Measurements from ENCODE around the gene CDR2L. TPM values are rescaled to one million over a fixed set of nuclear protein-coding genes. Genes with fewer than 3 reads are reported as not detected.

Gene CDR2L
- total RNA-seq (under 1 TPM in 1 of 2 experiments, not detected in 1; 0.08 TPM), total RNA-seq (0 to 3.9 (median 0.14) reads per million in 172 experiments)
- polyA plus RNA-seq (2013, experiment 1 of 2) = 0.05 TPM
- 0.26 TPM for polyA plus RNA-seq (2013, experiment 2 of 2)

DNA sequence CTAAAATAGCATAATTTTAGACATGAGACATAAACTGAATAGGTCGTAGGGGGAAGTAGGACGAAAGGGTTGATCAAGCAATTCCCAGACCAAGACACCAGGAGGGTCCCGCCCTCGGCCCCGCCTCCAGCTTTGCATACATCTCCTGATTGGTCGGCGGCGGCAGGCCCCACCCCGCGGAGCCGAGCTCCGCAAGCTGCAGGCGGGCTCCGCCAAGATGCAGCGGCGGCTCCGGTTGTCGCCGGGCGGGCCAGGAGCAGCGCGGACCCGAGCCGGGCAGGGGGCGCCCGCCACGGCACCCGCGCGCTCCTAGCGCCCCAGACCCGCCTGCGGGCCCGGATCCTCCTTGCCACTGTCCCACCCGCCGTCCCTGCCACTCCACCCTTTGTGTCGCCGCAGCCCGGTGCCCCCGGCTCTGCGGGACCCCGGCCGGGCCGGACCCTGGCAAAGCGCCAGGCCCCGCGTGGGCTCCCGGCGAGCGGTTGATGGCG, at the start of gene CDR2L:
CDR2L (plus strand) TSS at position 215 of the 491 bp plus-strand sequence. CDS start 412 bp downstream, outside the sequence.
- Histone ChIP-seq H3K4me1 (ENCODE audit: insufficient read depth, low read length) (peaks cover 21% of the 10 kb centered on the region), H3K27ac (ENCODE audit: low read depth in 1 of 2, low read length in 2 of 2) (no peak within 1 kb of the TSS), H3K4me3 (ENCODE audit: low read length) (peak within 1 kb of the TSS; percentile 55), H3K9me3 (ENCODE audit: control insufficient read depth in 1 of 2, insufficient read depth in 1 of 2, low read length in 2 of 2) (no peaks in the 10 kb centered on the region), H3K27me3 (ENCODE audit: control insufficient read depth in 1 of 2, insufficient read depth in 2 of 2, low read length in 2 of 2) (peaks cover 7 to 9% of the 10 kb centered on the region in 2 experiments), H3K36me3 (ENCODE audit: insufficient read depth, low read length) (no peaks in the 10 kb centered on the region)
- no peaks in the 10 kb centered on the region for H3K9me3 Mint-ChIP-seq
- peak within 1 kb of the TSS; percentile 19 for H3K27ac Mint-ChIP-seq
- no peaks in the 10 kb centered on the region for H3K36me3 Mint-ChIP-seq (ENCODE audit: low read depth)
- intact Hi-C loops (cut with DNase I, micrococcal nuclease) = loop anchor here in 1 of 2 experiments (1.0 to 10.0 kb wide), 2 partner anchors 15 to 417 kb away; partner anchors contain the start of genes GRB2 and HID1
- peaks cover 4% of the 10 kb centered on the region for H3K27me3 Mint-ChIP-seq
- peak; percentile 80 to 97 (median 90) for DNase-seq
- peak within 1 kb of the TSS; percentile 85 for H3K4me3 Mint-ChIP-seq
- TF ChIP-seq, protein P1, sequence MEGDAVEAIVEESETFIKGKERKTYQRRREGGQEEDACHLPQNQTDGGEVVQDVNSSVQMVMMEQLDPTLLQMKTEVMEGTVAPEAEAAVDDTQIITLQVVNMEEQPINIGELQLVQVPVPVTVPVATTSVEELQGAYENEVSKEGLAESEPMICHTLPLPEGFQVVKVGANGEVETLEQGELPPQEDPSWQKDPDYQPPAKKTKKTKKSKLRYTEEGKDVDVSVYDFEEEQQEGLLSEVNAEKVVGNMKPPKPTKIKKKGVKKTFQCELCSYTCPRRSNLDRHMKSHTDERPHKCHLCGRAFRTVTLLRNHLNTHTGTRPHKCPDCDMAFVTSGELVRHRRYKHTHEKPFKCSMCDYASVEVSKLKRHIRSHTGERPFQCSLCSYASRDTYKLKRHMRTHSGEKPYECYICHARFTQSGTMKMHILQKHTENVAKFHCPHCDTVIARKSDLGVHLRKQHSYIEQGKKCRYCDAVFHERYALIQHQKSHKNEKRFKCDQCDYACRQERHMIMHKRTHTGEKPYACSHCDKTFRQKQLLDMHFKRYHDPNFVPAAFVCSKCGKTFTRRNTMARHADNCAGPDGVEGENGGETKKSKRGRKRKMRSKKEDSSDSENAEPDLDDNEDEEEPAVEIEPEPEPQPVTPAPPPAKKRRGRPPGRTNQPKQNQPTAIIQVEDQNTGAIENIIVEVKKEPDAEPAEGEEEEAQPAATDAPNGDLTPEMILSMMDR (IDR thresholded peaks at IDR 0.05) = no peak
- CTCF ChIA-PET = interaction anchor here (1.4 to 2.3 kb wide), 4 partner anchors 15 to 30 kb away, joined by 4 to 15 read pairs (median 12); partner anchors contain the start of genes HID1 and MRPL58
- POLR2A ChIA-PET = interaction anchor here (0.7 to 3.7 kb wide), 15 partner anchors 15 to 302 kb away, joined by 3 to 26 read pairs (median 4); partner anchors contain the start of genes ARMC7, ATP5PD, HID1 and KCTD2
- peak; percentile 97 for ATAC-seq (ENCODE audit: poor library complexity)
- peaks cover 15% of the 10 kb centered on the region for H3K4me1 Mint-ChIP-seq (ENCODE audit: low read depth)

- intact Hi-C loops (cut with DNase I, micrococcal nuclease) = loop anchor here in 1 of 2 experiments (10.0 kb wide), 1 partner anchor 514 kb away; no protein-coding TSS in a partner anchor
- no peaks in the 10 kb centered on the region for H3K36me3 Mint-ChIP-seq (ENCODE audit: low read depth)
- Histone ChIP-seq H3K27me3 (ENCODE audit: control insufficient read depth in 1 of 2, insufficient read depth in 2 of 2, low read length in 2 of 2) (peaks cover 38 to 42% of the 10 kb centered on the region in 2 experiments), H3K4me3 (ENCODE audit: low read length) (no peak overlapping the region), H3K9me3 (ENCODE audit: control insufficient read depth in 1 of 2, insufficient read depth in 1 of 2, low read length in 2 of 2) (peaks cover 0 to 11% of the 10 kb centered on the region in 2 experiments), H3K36me3 (ENCODE audit: insufficient read depth, low read length) (no peaks in the 10 kb centered on the region), H3K27ac (ENCODE audit: low read depth in 1 of 2, low read length in 2 of 2) (no peak overlapping the region), H3K4me1 (ENCODE audit: insufficient read depth, low read length) (peaks cover 9% of the 10 kb centered on the region)
- H3K4me3 Mint-ChIP-seq = no peak overlapping the region
- no peak overlapping the region for H3K27ac Mint-ChIP-seq
- H3K4me1 Mint-ChIP-seq (ENCODE audit: low read depth) = no peaks in the 10 kb centered on the region
- no peak for DNase-seq
- no peaks in the 10 kb centered on the region for H3K9me3 Mint-ChIP-seq
- ATAC-seq (ENCODE audit: poor library complexity) = no peak
- ChIA-PET CTCF (interaction anchor here (1.0 kb wide), 1 partner anchor 19 kb away, joined by 3 read pairs; no protein-coding TSS in a partner anchor), POLR2A (no interaction called here)
- TF ChIP-seq, protein P1 (IDR thresholded peaks at IDR 0.05) = no peak
- peaks cover 68% of the 10 kb centered on the region for H3K27me3 Mint-ChIP-seq
These were observed 49.1 kb upstream of the CDR2L start for GRCh38 chr17:74938194-74938950.

- intact Hi-C loops (cut with DNase I, micrococcal nuclease) = loop anchor here in 1 of 2 experiments (10.0 kb wide), 1 partner anchor 515 kb away; no protein-coding TSS in a partner anchor
- no peak for DNase-seq
- H3K4me1 ChIP-seq (ENCODE audit: insufficient read depth, low read length) = peaks cover 9% of the 10 kb centered on the region
- H3K36me3 ChIP-seq (ENCODE audit: insufficient read depth, low read length) = no peaks in the 10 kb centered on the region
- CTCF ChIA-PET = no interaction called here
- Mint-ChIP-seq H3K36me3 (ENCODE audit: low read depth) (no peaks in the 10 kb centered on the region), H3K27ac (no peak overlapping the region), H3K27me3 (peaks cover 64% of the 10 kb centered on the region), H3K9me3 (no peaks in the 10 kb centered on the region), H3K4me1 (ENCODE audit: low read depth) (no peaks in the 10 kb centered on the region), H3K4me3 (no peak overlapping the region)
- peaks cover 33 to 34% of the 10 kb centered on the region in 2 experiments for H3K27me3 ChIP-seq (ENCODE audit: control insufficient read depth in 1 of 2, insufficient read depth in 2 of 2, low read length in 2 of 2)
- no peak overlapping the region for H3K27ac ChIP-seq (ENCODE audit: low read depth in 1 of 2, low read length in 2 of 2)
- POLR2A ChIA-PET = no interaction called here
- peaks cover 0 to 11% of the 10 kb centered on the region in 2 experiments for H3K9me3 ChIP-seq (ENCODE audit: control insufficient read depth in 1 of 2, insufficient read depth in 1 of 2, low read length in 2 of 2)
- ATAC-seq (ENCODE audit: poor library complexity) = no peak
- TF ChIP-seq, protein P1 (IDR thresholded peaks at IDR 0.05) = no peak
- no peak overlapping the region for H3K4me3 ChIP-seq (ENCODE audit: low read length)
These were observed 47.9 kb upstream of the CDR2L start for GRCh38 chr17:74939534-74939933.
